ENCODE measurements around the gene CCL14.
"Not testable (repeated sequence)": the region's sequence is repeated elsewhere in the genome, so short reads cannot be mapped to it uniquely, and the experiment has no call there.

The CCL14 gene

DNA sequence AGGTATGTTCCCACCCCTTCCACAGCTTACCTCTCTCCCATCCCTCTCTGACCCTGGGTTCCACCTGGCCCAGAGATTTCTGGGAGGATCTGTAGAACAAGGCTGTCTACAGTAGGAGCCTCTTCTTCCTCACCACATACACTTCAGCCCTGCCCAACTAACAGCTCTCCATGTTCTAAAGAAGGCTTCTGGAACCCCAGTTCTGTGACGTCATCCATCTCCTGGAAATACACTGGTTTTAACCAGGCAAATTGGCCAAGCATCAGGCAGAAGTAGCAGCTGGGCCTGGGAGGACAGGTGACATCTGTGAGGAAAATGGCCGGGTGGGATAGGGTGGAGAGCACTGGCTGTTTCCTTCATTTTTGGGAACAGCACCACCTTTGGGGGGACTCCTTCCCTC, 43.0 kb downstream of the CCL14 start, which contains the start of gene LYZL6:
LYZL6 (minus strand) TSS at position 177 of the 400 bp plus-strand sequence. CDS start 4,357 bp downstream, outside the sequence.
- DNase-seq (ENCODE audit: low read depth in 4 of 4, low spot score in 1 of 4): no peak

DNA sequence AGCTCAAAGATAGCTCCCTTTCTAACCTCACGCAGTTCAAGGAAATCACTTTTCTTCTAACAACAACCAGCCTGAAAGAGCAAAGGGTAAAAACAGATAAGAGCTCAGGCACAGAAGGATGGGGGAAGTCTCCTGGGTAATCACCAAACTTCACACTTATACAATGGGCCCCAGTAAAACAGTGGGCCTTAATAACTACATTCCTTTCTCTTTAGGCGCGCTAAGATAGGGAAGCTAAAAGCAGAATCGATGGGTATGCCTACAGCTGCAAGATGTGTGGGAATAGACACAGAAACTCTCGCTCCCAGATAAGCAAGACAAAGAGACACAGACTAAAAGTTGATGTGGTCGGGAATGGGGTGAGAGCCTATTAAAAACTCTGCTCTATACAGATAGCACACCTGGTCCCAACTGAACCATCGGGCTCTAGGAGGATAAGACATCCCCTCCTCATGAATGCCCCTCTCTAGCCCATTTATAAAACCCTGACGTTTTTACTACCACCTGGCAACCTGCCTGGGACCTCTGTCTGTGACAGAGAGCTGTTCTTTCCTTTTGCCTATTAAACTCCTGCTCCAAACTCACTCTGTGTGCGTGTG, 43.8 kb downstream of the CCL14 start:
- DNase-seq (ENCODE audit: low read depth in 4 of 4, low spot score in 1 of 4): no peak

DNA sequence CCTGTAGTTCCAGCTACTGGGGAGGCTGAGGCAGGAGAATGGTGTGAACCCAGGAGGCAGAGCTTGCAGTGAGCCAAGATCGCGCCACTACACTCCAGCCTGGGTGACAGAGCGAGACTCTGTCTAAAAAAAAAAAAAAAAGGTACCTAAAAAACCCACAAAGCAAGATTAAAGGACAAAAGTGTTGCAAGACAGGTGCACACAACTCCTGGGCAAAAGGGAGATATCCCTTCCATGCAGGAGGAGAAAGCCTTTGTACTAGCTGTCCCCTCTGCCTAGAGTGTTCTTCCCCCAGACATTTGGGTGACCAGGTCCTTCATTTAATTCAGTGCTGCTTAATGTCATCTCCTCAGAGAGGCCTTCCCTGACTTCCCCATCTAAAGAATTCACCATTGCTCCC, 48.0 kb downstream of the CCL14 start:
- DNase-seq (ENCODE audit: low read depth in 4 of 4, low spot score in 1 of 4): not testable (repeated sequence)

DNA sequence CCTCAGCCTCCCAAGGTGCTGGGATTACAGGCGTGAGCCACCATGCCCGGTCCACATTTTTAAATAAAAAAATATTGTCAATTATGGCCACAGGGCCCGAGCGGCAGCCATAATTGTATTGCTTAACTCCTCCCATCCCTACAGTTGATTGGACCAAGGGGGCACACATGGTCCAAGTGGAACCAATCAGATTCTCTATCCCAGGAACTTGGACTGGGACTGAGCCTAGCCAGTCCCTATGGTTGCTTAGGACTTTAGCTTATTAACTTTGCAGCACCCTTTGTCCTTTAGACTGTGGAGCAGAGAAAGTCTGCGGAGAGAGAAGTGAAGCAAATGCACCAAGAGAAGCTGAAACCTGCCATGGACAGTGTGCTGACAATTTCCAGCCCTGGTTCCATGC, 50.5 kb downstream of the CCL14 start:
- no peak for DNase-seq (ENCODE audit: low read depth in 4 of 4, low spot score in 1 of 4)

DNA sequence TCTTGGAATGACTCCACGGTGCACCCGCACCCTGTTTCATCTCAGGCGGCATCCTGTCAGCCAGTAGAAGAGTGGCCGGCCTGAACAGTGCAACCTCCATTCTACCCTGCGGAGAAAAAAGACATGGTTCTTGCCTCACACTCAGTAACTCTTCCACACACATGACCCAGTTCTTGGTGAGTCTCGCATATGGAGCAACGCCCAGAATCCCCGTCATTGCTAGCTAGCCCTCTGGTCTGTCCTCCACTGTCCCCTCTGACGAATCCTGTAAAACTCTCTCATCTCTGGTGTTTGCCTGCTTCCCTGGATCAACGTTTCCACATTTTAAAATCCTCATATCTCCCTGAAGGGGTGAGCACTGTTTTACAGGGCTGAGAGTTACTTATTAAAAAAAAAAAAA, 51.8 kb downstream of the CCL14 start:
- DNase-seq (ENCODE audit: low read depth in 4 of 4, low spot score in 1 of 4): no peak

Measured in stimulated activated CD4-positive, alpha-beta T cell treated with anti-CD3 and anti-CD28 coated beads, Interleukin-1b, Interleukin-23, amount 100 ng/mL, for 24 hours (primary cell).